Right lobe of liver (tissue), 4 donors: ENCODE data around the gene GPI.

ENCODE experiments used
- CTCF ChIP-seq, 4 donors: fragments of 200-600 bp in 3 of 4; fragments of 450-650 bp in 1 of 4; IDR thresholded peaks; one replicate each; pipeline versions ENCODE4 v1.5.1 to v1.8.0; 2016 to 2022; ENCODE audit warnings: antibody characterized with exemption in 4 of 4, mild to moderate bottlenecking in 2 of 4
- POLR2A ChIP-seq: fragments of 450-650 bp; IDR thresholded peaks from one replicate; pipeline ENCODE4 v1.6.1; 2017; ENCODE audit warnings: antibody characterized with exemption, mild to moderate bottlenecking
- donor health status: DM: no; HTN: no; CAD: no.
- donor health status: DM: no; HTN: no; CAD: no.
- donor health status: DM: no; HTN: yes; CAD: no.

GRCh38 chr19:34332027-34332760, 32.8 kb upstream of the GPI start:
- TF ChIP-seq CTCF (IDR thresholded peaks at IDR 0.05), result no peak
- TF ChIP-seq POLR2A, result no peak
